Liver (tissue), 9 donors: ENCODE results near the gene SCN1A. TPM values are rescaled to one million over a fixed set of nuclear protein-coding genes. Genes with fewer than 3 reads are reported as not detected.

Source experiments
- DNase-seq: peaks from one replicate; pipeline ENCODE4 v3.0.0-alpha.2; 2017; ENCODE audit warnings: low spot score
- H3K27ac ChIP-seq, 2 donors: one replicate each; pipeline ENCODE4 v1.7.0; 2013; ENCODE audit warnings: inconsistent platforms in 2 of 2, low read length in 2 of 2, control low read depth in 1 of 2, low read depth in 1 of 2, mild to moderate bottlenecking in 1 of 2
- H3K27me3 ChIP-seq, 4 donors: one replicate each; pipeline versions ENCODE4 v1.6.1 to v1.7.0; 2013; ENCODE audit warnings: low read length in 3 of 4, inconsistent platforms in 1 of 4, mild to moderate bottlenecking in 1 of 4, moderate library complexity in 1 of 4; ENCODE audit not compliant: control insufficient read depth in 4 of 4, insufficient read depth in 4 of 4
- H3K36me3 ChIP-seq, 4 donors: one replicate each; pipeline versions ENCODE4 v1.6.1 to v1.7.0; 2013; ENCODE audit warnings: low read length in 3 of 4, mild to moderate bottlenecking in 3 of 4, low read depth in 1 of 4, moderate library complexity in 1 of 4; ENCODE audit not compliant: control insufficient read depth in 4 of 4, insufficient read depth in 3 of 4
- H3K4me1 ChIP-seq, 4 donors: one replicate each; pipeline versions ENCODE4 v1.6.1 to v1.7.0; 2013; ENCODE audit warnings: low read length in 3 of 4, mild to moderate bottlenecking in 3 of 4, moderate library complexity in 1 of 4; ENCODE audit not compliant: control insufficient read depth in 4 of 4, insufficient read depth in 4 of 4
- H3K4me3 ChIP-seq, 3 donors: one replicate each; pipeline versions ENCODE4 v1.6.1 to v1.7.0; 2013; ENCODE audit warnings: low read length in 3 of 3, control low read depth in 1 of 3, low read depth in 1 of 3, mild to moderate bottlenecking in 1 of 3
- H3K9ac ChIP-seq, 2 donors: one replicate each; pipeline ENCODE4 v1.7.0; 2013; ENCODE audit warnings: low read length in 2 of 2, mild to moderate bottlenecking in 2 of 2, moderate library complexity in 2 of 2, control low read depth in 1 of 2, low read depth in 1 of 2
- H3K9me3 ChIP-seq, 4 donors: one replicate each; pipeline versions ENCODE4 v1.6.1 to v1.7.0; 2013; ENCODE audit warnings: low read length in 3 of 4; ENCODE audit not compliant: control insufficient read depth in 4 of 4
- ATF3 ChIP-seq: IDR thresholded peaks from 2 replicates; pipeline ENCODE4 v1.6.1; 2016; ENCODE audit warnings: antibody characterized with exemption
- CTCF ChIP-seq: fragments of 150-350 bp; IDR thresholded peaks from 2 replicates; pipeline ENCODE4 v1.5.1; 2017; ENCODE audit warnings: improper control_type of control experiment, low read depth, low read length; ENCODE audit not compliant: missing input control
- EGR1 ChIP-seq, 2 donors: IDR thresholded peaks; 2 replicates each; pipeline ENCODE4 v1.6.1; 2016 to 2018; ENCODE audit warnings: antibody characterized with exemption in 2 of 2, low read depth in 2 of 2
- FOXA1 ChIP-seq: IDR thresholded peaks from 2 replicates; pipeline ENCODE4 v1.6.1; 2016; ENCODE audit warnings: antibody characterized with exemption
- FOXA2 ChIP-seq: IDR thresholded peaks from 2 replicates; pipeline ENCODE4 v1.6.1; 2016; ENCODE audit warnings: antibody characterized with exemption
- GABPA ChIP-seq, 2 donors: IDR thresholded peaks in 1 of 2; conservative IDR thresholded peaks in 1 of 2; 2 replicates each; pipeline ENCODE4 v1.6.1; 2016; ENCODE audit warnings: antibody characterized with exemption in 2 of 2, mild to moderate bottlenecking in 1 of 2, moderate library complexity in 1 of 2
- HNF4A ChIP-seq, 2 donors: conservative IDR thresholded peaks; 2 replicates each; pipeline ENCODE4 v1.6.1; 2016; ENCODE audit warnings: antibody characterized with exemption in 2 of 2, mild to moderate bottlenecking in 2 of 2
- HNF4G ChIP-seq: IDR thresholded peaks from 2 replicates; pipeline ENCODE4 v1.6.1; 2016; ENCODE audit warnings: antibody characterized with exemption
- JUND ChIP-seq, 2 donors: IDR thresholded peaks; 2 replicates each; pipeline ENCODE4 v1.6.1; 2016; ENCODE audit warnings: antibody characterized with exemption in 2 of 2
- MAX ChIP-seq: IDR thresholded peaks from 2 replicates; pipeline ENCODE4 v1.6.1; 2016; ENCODE audit warnings: antibody characterized with exemption
- NR2F2 ChIP-seq: IDR thresholded peaks from 2 replicates; pipeline ENCODE4 v1.6.1; 2016; ENCODE audit warnings: antibody characterized with exemption
- RAD21 ChIP-seq, 2 donors: IDR thresholded peaks; 2 replicates each; pipeline ENCODE4 v1.6.1; 2016; ENCODE audit warnings: antibody characterized with exemption in 2 of 2, mild to moderate bottlenecking in 2 of 2
- REST ChIP-seq: IDR thresholded peaks from 2 replicates; pipeline ENCODE4 v1.6.1; 2016; ENCODE audit warnings: antibody characterized with exemption, mild to moderate bottlenecking
- RXRA ChIP-seq, 2 donors: IDR thresholded peaks; 2 replicates each; pipeline ENCODE4 v1.6.1; 2017 to 2018; ENCODE audit warnings: antibody characterized with exemption in 2 of 2, mild to moderate bottlenecking in 1 of 2
- SP1 ChIP-seq: IDR thresholded peaks from 2 replicates; pipeline ENCODE4 v1.6.1; 2018; ENCODE audit warnings: antibody characterized with exemption, mild to moderate bottlenecking
- TAF1 ChIP-seq: conservative IDR thresholded peaks from 2 replicates; pipeline ENCODE4 v1.6.1; 2016; ENCODE audit warnings: antibody characterized with exemption, mild to moderate bottlenecking
- YY1 ChIP-seq: IDR thresholded peaks from 2 replicates; pipeline ENCODE4 v1.6.1; 2016; ENCODE audit warnings: antibody characterized with exemption, mild to moderate bottlenecking
- ZBTB33 ChIP-seq: IDR thresholded peaks from 2 replicates; pipeline ENCODE4 v1.6.1; 2016; ENCODE audit warnings: antibody characterized with exemption
- WGBS: extraction: QIAGEN DNeasy Blood & Tissue Kit; methylation state at CpG from one replicate; pipeline ENCODE4 v1.1.7; 2013; 5-methylcytosine and 5-hydroxymethylcytosine counted together
- polyA plus RNA-seq, 2 donors: library from polyadenylated mRNA; stranded (reverse) in 1 of 2; unstranded in 1 of 2; fragments of 200-250 nt in 1 of 2; fragments of >200 nt in 1 of 2; fragmentation: Nextera tagmentation in 1 of 2; extraction: Ambion mirVana in 1 of 2; gene quantifications; one replicate each; pipeline versions ENCODE4 v1.2.1 to v1.2.3, GENCODE V29; 2013 to 2015
- total RNA-seq, 2 donors: library from RNA; depleted of rRNA; stranded (reverse); fragments of >200 nt; gene quantifications; one replicate each; pipeline ENCODE4 v1.2.3, GENCODE V29; 2014
- donor health status: healthy.
- donor health status: healthy.
- donor health status: healthy.
- donor health status: healthy.
- donor health status: healthy.

SCN1A gene
- total and polyA plus RNA-seq, 4 donors = 0.11 TPM; not detected in 3

GRCh38 chr2:166138144-166138543 is 10.3 kb upstream of the SCN1A start:
- H3K4me3 ChIP-seq = no peak overlapping the region
- H3K9ac ChIP-seq = no peak overlapping the region
- WGBS = 97% methylated on average over 2 of the region's 2 CpGs
- DNase-seq = no peak
- no peaks in the 10 kb centered on the region for H3K36me3 ChIP-seq
- H3K4me1 ChIP-seq = no peaks in the 10 kb centered on the region
- no peaks in the 10 kb centered on the region for H3K27me3 ChIP-seq
- no peaks in the 10 kb centered on the region for H3K9me3 ChIP-seq
- no peak overlapping the region for H3K27ac ChIP-seq
- no peak for TF ChIP-seq ZBTB33
- TF ChIP-seq ATF3 = no peak
- TF ChIP-seq FOXA1 = no peak
- TF ChIP-seq GABPA (IDR thresholded peaks at IDR 0.05 in 1 of 2, conservative IDR thresholded peaks at IDR 0.05 in 1 of 2) = no peak
- no peak for TF ChIP-seq RXRA (IDR thresholded peaks at IDR 0.05)
- TF ChIP-seq REST = no peak
- no peak for TF ChIP-seq NR2F2
- TF ChIP-seq EGR1 (IDR thresholded peaks at IDR 0.05; ENCODE audit: low read depth in 2 of 2) = no peak
- TF ChIP-seq JUND (IDR thresholded peaks at IDR 0.05) = no peak
- TF ChIP-seq MAX = no peak
- no peak for TF ChIP-seq CTCF
- TF ChIP-seq HNF4G = no peak
- no peak for TF ChIP-seq RAD21 (IDR thresholded peaks at IDR 0.05)
- no peak for TF ChIP-seq TAF1
- TF ChIP-seq YY1 = no peak
- no peak for TF ChIP-seq FOXA2
- no peak for TF ChIP-seq HNF4A (conservative IDR thresholded peaks at IDR 0.05)
- TF ChIP-seq SP1 = no peak
